H1 (cell line): Measurements from ENCODE around the gene TMEM237. TPM values are rescaled to one million over a fixed set of nuclear protein-coding genes. Genes with fewer than 3 reads are reported as not detected.

Experiments used
- CTCF ChIA-PET: fragments of 300-600 bp; sonication (Branson Sonifier 250); formaldehyde crosslinking; loops from one replicate; lab custom pipeline; 2021; ENCODE audit not compliant: partially characterized antibody; lab: Charles Lee
- POLR2A ChIA-PET: fragments of 300-600 bp; sonication (Branson Sonifier 250); formaldehyde crosslinking; loops from one replicate; lab custom pipeline; 2021; ENCODE audit warnings: inconsistent platforms; ENCODE audit not compliant: partially characterized antibody; lab: Charles Lee
- DNase-seq, 2 experiments: peaks; one replicate each; pipeline versions ENCODE4 v3.0.0 to v3.0.0-alpha.2; 2010 to 2022; ENCODE audit warnings: low spot score in 2 of 2, low read depth in 1 of 2, mixed read lengths in 1 of 2
- FAIRE-seq: peaks from 2 replicates; lab custom pipeline; 2011; peaks lifted over from hg19 to GRCh38; lab: Jason Lieb, UNC
- H2AFZ ChIP-seq: 2 replicates; pipeline ENCODE4 v1.8.1; 2012; ENCODE audit warnings: low read length, inconsistent platforms
- H2AK5ac ChIP-seq: 2 replicates; pipeline ENCODE4 v1.6.1; 2013; ENCODE audit warnings: low read depth, low read length
- H2BK120ac ChIP-seq: replicated peaks from 2 replicates; pipeline ENCODE3; 2013; ENCODE audit warnings: low read depth, low read length, inconsistent platforms
- H2BK12ac ChIP-seq: 2 replicates; pipeline ENCODE4 v1.6.1; 2013; ENCODE audit warnings: low read depth, low read length
- H2BK15ac ChIP-seq: 2 replicates; pipeline ENCODE4 v1.6.1; 2013; ENCODE audit warnings: low read length
- H2BK20ac ChIP-seq: 2 replicates; pipeline ENCODE4 v1.6.1; 2013; ENCODE audit warnings: low read length
- H2BK5ac ChIP-seq: 2 replicates; pipeline ENCODE4 v1.6.1; 2013; ENCODE audit warnings: low read depth, low read length
- H3K14ac ChIP-seq: 2 replicates; pipeline ENCODE4 v1.6.1; 2013; ENCODE audit warnings: inconsistent platforms; ENCODE audit not compliant: insufficient read length
- H3K18ac ChIP-seq: 2 replicates; pipeline ENCODE4 v1.6.1; 2013; ENCODE audit warnings: low read length; ENCODE audit errors: extremely low read depth
- H3K23ac ChIP-seq: 2 replicates; pipeline ENCODE4 v1.6.1; 2013; ENCODE audit warnings: inconsistent platforms; ENCODE audit not compliant: insufficient read length
- H3K23me2 ChIP-seq: 2 replicates; pipeline ENCODE4 v1.6.1; 2013; ENCODE audit warnings: low read depth, low read length
- H3K27ac ChIP-seq: 2 replicates; pipeline ENCODE4 v1.6.1; 2011; ENCODE audit warnings: low read depth, low read length, inconsistent platforms
- H3K27me3 ChIP-seq, 4 experiments: replicated peaks in 1 of 4; 1 replicate in 1 of 4; 2 replicates in 3 of 4; pipeline versions ENCODE4 v1.6.1 to v1.8.1; 2011 to 2013; ENCODE audit warnings: low read length in 3 of 4, mild to moderate bottlenecking in 3 of 4, inconsistent platforms in 2 of 4, mixed read lengths in 2 of 4, moderate library complexity in 1 of 4; ENCODE audit not compliant: control insufficient read depth in 3 of 4, insufficient read depth in 3 of 4; ENCODE audit errors: extremely low read depth in 1 of 4
- H3K36me3 ChIP-seq, 4 experiments: 2 replicates each; pipeline versions ENCODE4 v1.6.1 to v1.8.1; 2011 to 2013; ENCODE audit warnings: mild to moderate bottlenecking in 4 of 4, low read length in 3 of 4, moderate library complexity in 2 of 4, control low read depth in 1 of 4, inconsistent platforms in 1 of 4; ENCODE audit not compliant: insufficient read depth in 4 of 4, control insufficient read depth in 2 of 4
- H3K4ac ChIP-seq: replicated peaks from 2 replicates; pipeline ENCODE3; 2013; ENCODE audit warnings: low read length, low read depth, mixed read lengths, inconsistent platforms; ENCODE audit not compliant: insufficient read length
- H3K4me1 ChIP-seq, 4 experiments: replicated peaks in 1 of 4; 1 replicate in 1 of 4; 2 replicates in 3 of 4; pipeline versions ENCODE4 v1.6.1 to v1.8.1; 2011 to 2013; ENCODE audit warnings: low read length in 3 of 4, inconsistent platforms in 2 of 4, mixed read lengths in 1 of 4; ENCODE audit not compliant: insufficient read depth in 4 of 4, control insufficient read depth in 3 of 4
- H3K4me2 ChIP-seq, 2 experiments: 2 replicates each; pipeline versions ENCODE4 v1.6.1 to v1.8.1; 2011 to 2013; ENCODE audit warnings: low read depth in 2 of 2, low read length in 2 of 2, control low read depth in 1 of 2, inconsistent platforms in 1 of 2, mild to moderate bottlenecking in 1 of 2; ENCODE audit not compliant: insufficient read depth in 1 of 2
- H3K4me3 ChIP-seq, 4 experiments: fragments of 200-600, 300-600 bp in 1 of 4; sonication (generic), shearing (Covaris generic), sonication (Bioruptor Twin) in 1 of 4; 2 replicates each; pipeline versions ENCODE4 v1.5.1 to v1.8.1; 2011 to 2016; ENCODE audit warnings: low read length in 4 of 4, low read depth in 3 of 4, control low read depth in 2 of 4, inconsistent platforms in 2 of 4, mild to moderate bottlenecking in 2 of 4, mixed read lengths in 1 of 4, moderate library complexity in 1 of 4; ENCODE audit not compliant: insufficient read depth in 2 of 4; ENCODE audit errors: extremely low read depth in 1 of 4
- H3K56ac ChIP-seq: replicated peaks from 2 replicates; pipeline ENCODE3; 2013; ENCODE audit warnings: low read depth, mild to moderate bottlenecking, mixed read lengths, low read length, inconsistent platforms; ENCODE audit not compliant: insufficient read length
- H3K79me1 ChIP-seq: 2 replicates; pipeline ENCODE4 v1.6.1; 2013; ENCODE audit warnings: low read depth, low read length, control low read depth
- H3K79me2 ChIP-seq, 2 experiments: 2 replicates each; pipeline versions ENCODE4 v1.6.1 to v1.8.1; 2012 to 2013; ENCODE audit warnings: low read length in 2 of 2, mild to moderate bottlenecking in 2 of 2, inconsistent platforms in 1 of 2; ENCODE audit not compliant: insufficient read depth in 2 of 2, control insufficient read depth in 1 of 2
- H3K9ac ChIP-seq, 4 experiments: replicated peaks in 1 of 4; 1 replicate in 1 of 4; 2 replicates in 3 of 4; pipeline versions ENCODE4 v1.6.1 to v1.8.1; 2011 to 2013; ENCODE audit warnings: low read depth in 3 of 4, low read length in 3 of 4, control low read depth in 2 of 4, mild to moderate bottlenecking in 2 of 4, moderate library complexity in 2 of 4, inconsistent platforms in 1 of 4; ENCODE audit errors: extremely low read depth in 1 of 4
- H3K9me3 ChIP-seq, 2 experiments: 2 replicates each; pipeline versions ENCODE4 v1.6.1 to v1.8.1; 2012 to 2013; ENCODE audit warnings: mild to moderate bottlenecking in 2 of 2, moderate library complexity in 2 of 2, control low read depth in 1 of 2, inconsistent platforms in 1 of 2, low read depth in 1 of 2, low read length in 1 of 2, mixed read lengths in 1 of 2; ENCODE audit not compliant: insufficient read depth in 2 of 2
- H4K20me1 ChIP-seq, 2 experiments: replicated peaks in 1 of 2; 2 replicates each; pipeline versions ENCODE3 to v1.8.1; 2011 to 2013; ENCODE audit warnings: inconsistent platforms in 2 of 2, low read length in 2 of 2, mild to moderate bottlenecking in 1 of 2; ENCODE audit not compliant: insufficient read depth in 2 of 2, control insufficient read depth in 1 of 2
- H4K5ac ChIP-seq: 2 replicates; pipeline ENCODE4 v1.6.1; 2013; ENCODE audit warnings: low read length, low read depth, mixed read lengths, inconsistent platforms; ENCODE audit not compliant: insufficient read length
- H4K8ac ChIP-seq: 2 replicates; pipeline ENCODE4 v1.8.0; 2013; ENCODE audit warnings: mild to moderate bottlenecking, moderate library complexity, low read length, inconsistent platforms; ENCODE audit not compliant: insufficient read depth; ENCODE audit errors: extremely low read depth
- H4K91ac ChIP-seq: replicated peaks from 2 replicates; pipeline ENCODE3; 2013; ENCODE audit warnings: low read length, mixed read lengths, inconsistent platforms; ENCODE audit not compliant: insufficient read length
- CEBPB ChIP-seq: IDR thresholded peaks from 2 replicates; pipeline ENCODE4 v1.6.1; 2012; ENCODE audit warnings: low read depth, low read length
- MAFK ChIP-seq: IDR thresholded peaks from 2 replicates; pipeline ENCODE4 v1.6.1; 2012; ENCODE audit warnings: low read depth, mild to moderate bottlenecking, improper control_type of control experiment, low read length
- NRF1 ChIP-seq: IDR thresholded peaks from 2 replicates; pipeline ENCODE4 v1.6.1; 2011; ENCODE audit warnings: mild to moderate bottlenecking, low read depth, low read length, improper control_type of control experiment
- RFX5 ChIP-seq: IDR thresholded peaks from 2 replicates; pipeline ENCODE4 v1.6.1; 2011; ENCODE audit warnings: low read depth, low read length, improper control_type of control experiment, borderline replicate concordance
- WGBS, 2 experiments: shearing (Covaris generic) in 1 of 2; methylation state at CpG; one replicate each; pipeline versions ENCODE4 v1.1.6 to v1.1.7; 2013 to 2015; ENCODE audit warnings: low lambda C conversion rate in 2 of 2, mixed read lengths in 2 of 2, inconsistent platforms in 1 of 2, low coverage in 1 of 2, missing lambda C conversion rate in 1 of 2; ENCODE audit not compliant: insufficient replicate concordance in 2 of 2, insufficient coverage in 1 of 2, insufficient read length in 1 of 2; ENCODE audit errors: extremely low coverage in 1 of 2, missing lambda C conversion rate in 1 of 2; 5-methylcytosine and 5-hydroxymethylcytosine counted together
- polyA plus RNA-seq, 7 experiments: library from polyadenylated mRNA; depleted of rRNA in 3 of 7; stranded (reverse) in 5 of 7; unstranded in 2 of 7; fragments of >200 nt in 5 of 7; fragments of 200-250 nt in 2 of 7; gene quantifications; 1 replicate in 5 of 7; 2 replicates in 1 of 7; 4 replicates in 1 of 7; pipeline versions ENCODE4 v1.2.1 to v1.2.3, GENCODE V29; 2011 to 2013; ENCODE audit warnings: missing spikeins in 2 of 7, mixed read lengths in 2 of 7
- total RNA-seq: library from RNA; stranded (reverse); fragmentation: NEBNext Ultra II Directional; extraction: Animal tissue kit (Norgen Biotek cat#: 25700); gene quantifications from 2 replicates; pipeline ENCODE4 v1.2.1, GENCODE V29; 2021
- TF ChIP-seq, protein P1 (sequence below): IDR thresholded peaks from 2 replicates; pipeline ENCODE4 v1.6.1; 2011; ENCODE audit warnings: low read length, improper control_type of control experiment
- TF ChIP-seq, protein P2 (sequence below): IDR thresholded peaks from 2 replicates; pipeline ENCODE4 v1.6.1; 2011; ENCODE audit warnings: low read depth, mild to moderate bottlenecking, low read length; ENCODE audit not compliant: insufficient read depth

Gene TMEM237
- total and polyA plus RNA-seq, 2 of the 8 experiments (the other 6 are each of a cell fraction or from before 2014, with no cell fraction given), result 26.1 to 41.0 TPM

DNA sequence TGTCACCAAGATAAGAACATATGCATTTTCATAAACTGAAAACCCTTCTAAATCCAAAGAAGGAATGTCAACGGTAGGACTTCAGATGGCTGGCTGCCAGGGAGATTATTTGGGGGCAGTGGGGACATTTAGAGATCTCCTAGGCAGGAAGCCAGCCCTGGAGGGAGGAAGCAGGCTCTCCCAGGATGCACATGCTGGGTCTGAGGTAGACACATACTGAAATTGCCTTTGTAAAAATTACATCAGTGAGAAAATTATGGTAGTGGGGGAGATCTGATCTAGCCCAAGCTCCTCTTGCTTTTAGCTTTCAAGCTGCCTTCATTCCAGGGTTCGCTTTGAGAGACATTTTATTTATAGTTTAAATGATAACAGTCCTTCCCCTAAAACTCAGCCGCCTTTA is 31.0 kb upstream of the TMEM237 start:
- Histone ChIP-seq H3K27ac (no peak overlapping the region), H3K9ac (no peak overlapping the region), H2BK12ac (no peak overlapping the region), H4K20me1 (no peaks in the 10 kb centered on the region), H4K8ac (no peak overlapping the region), H2BK15ac (no peak overlapping the region), H2AFZ (no peak overlapping the region), H4K5ac (no peak overlapping the region), H2BK5ac (no peak overlapping the region), H3K9me3 (no peaks in the 10 kb centered on the region), H2BK20ac (no peak overlapping the region), H3K79me2 (no peaks in the 10 kb centered on the region), H3K4ac (no peak overlapping the region), H2BK120ac (no peak overlapping the region), H3K27me3 (no peaks in the 10 kb centered on the region), H4K91ac (no peak overlapping the region), H3K56ac (no peak overlapping the region), H3K14ac (no peak overlapping the region), H3K23me2 (no peaks in the 10 kb centered on the region), H3K4me3 (no peak overlapping the region), H3K79me1 (no peaks in the 10 kb centered on the region), H3K36me3 (no peaks in the 10 kb centered on the region), H2AK5ac (no peak overlapping the region), H3K23ac (no peak overlapping the region), H3K4me1 (peaks cover 0 to 6% (median 2%) of the 10 kb centered on the region in 4 experiments; a peak in 3 of 7 replicates), H3K18ac (no peak overlapping the region), H3K4me2 (no peak overlapping the region)
- ChIA-PET POLR2A (no interaction called here), CTCF (no interaction called here)
- TF ChIP-seq, protein P1, sequence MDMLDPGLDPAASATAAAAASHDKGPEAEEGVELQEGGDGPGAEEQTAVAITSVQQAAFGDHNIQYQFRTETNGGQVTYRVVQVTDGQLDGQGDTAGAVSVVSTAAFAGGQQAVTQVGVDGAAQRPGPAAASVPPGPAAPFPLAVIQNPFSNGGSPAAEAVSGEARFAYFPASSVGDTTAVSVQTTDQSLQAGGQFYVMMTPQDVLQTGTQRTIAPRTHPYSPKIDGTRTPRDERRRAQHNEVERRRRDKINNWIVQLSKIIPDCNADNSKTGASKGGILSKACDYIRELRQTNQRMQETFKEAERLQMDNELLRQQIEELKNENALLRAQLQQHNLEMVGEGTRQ, result no peak
- TF ChIP-seq CEBPB, result no peak
- TF ChIP-seq, protein P2, sequence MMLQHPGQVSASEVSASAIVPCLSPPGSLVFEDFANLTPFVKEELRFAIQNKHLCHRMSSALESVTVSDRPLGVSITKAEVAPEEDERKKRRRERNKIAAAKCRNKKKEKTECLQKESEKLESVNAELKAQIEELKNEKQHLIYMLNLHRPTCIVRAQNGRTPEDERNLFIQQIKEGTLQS, result no peak
- TF ChIP-seq RFX5, result no peak
- no peak for TF ChIP-seq MAFK
- no peak for TF ChIP-seq NRF1
- DNase-seq, result no peak
- no peak for FAIRE-seq
- WGBS, 2 experiments, result 89% methylated on average over 3 of the region's 3 CpGs; no CpG with 5 or more reads in 1 of the 2 experiments
